Measurements from ENCODE around the gene KLK1.
A peak's percentile ranks its signal among the peaks of the same experiment; 100 is the strongest.
"Not testable (repeated sequence)": the region's sequence is repeated elsewhere in the genome, so short reads cannot be mapped to it uniquely, and the experiment has no call there.

The KLK1 gene

DNA sequence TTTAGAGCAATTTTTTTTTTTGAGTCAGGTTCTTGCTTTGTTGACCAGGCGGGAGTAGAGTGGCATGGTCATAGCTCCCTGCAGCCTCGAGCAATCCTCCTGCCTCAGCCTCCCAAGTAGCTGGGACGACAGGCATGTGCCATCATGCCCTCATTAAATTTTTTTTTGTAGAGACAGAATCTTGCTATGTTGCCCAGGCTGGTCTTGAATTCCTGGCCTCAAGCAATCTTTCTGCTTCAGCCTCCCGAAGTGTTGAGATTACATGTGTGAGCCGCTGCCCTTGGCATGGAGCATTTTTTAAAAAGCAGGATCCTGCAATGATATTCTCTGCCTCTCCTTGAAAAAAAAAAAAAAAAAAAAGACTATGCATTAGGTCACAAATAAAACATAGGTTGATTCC, 47.5 kb downstream of the KLK1 start:
- no peak overlapping the region for H3K4me3 ChIP-seq (replicated peaks; ENCODE audit: low read depth, low read length)
- TF ChIP-seq, protein P1, sequence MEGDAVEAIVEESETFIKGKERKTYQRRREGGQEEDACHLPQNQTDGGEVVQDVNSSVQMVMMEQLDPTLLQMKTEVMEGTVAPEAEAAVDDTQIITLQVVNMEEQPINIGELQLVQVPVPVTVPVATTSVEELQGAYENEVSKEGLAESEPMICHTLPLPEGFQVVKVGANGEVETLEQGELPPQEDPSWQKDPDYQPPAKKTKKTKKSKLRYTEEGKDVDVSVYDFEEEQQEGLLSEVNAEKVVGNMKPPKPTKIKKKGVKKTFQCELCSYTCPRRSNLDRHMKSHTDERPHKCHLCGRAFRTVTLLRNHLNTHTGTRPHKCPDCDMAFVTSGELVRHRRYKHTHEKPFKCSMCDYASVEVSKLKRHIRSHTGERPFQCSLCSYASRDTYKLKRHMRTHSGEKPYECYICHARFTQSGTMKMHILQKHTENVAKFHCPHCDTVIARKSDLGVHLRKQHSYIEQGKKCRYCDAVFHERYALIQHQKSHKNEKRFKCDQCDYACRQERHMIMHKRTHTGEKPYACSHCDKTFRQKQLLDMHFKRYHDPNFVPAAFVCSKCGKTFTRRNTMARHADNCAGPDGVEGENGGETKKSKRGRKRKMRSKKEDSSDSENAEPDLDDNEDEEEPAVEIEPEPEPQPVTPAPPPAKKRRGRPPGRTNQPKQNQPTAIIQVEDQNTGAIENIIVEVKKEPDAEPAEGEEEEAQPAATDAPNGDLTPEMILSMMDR (IDR thresholded peaks at IDR 0.05; ENCODE audit: low read length, missing control alignments) = no peak
- DNase-seq (ENCODE audit: low read depth) = no peak

DNA sequence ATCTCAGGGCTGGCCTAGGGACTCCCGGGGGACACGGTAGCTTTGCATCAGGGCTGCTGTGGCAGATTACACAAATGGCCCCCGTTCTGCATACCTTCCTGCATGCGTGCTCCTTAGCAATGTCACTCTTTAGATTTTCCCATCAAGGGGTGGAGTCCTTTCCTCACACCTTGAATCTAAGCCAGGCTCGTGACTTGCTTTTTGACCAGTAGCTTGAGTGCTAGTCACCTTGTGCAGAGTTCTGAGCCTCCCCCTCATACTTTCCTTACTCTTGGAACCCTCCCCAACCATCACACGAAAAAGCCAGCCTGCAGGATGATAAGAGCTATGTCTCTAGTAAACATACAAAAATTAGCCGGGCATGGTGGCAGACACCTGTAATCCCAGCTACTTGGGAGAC, 50.1 kb downstream of the KLK1 start:
- not testable (repeated sequence) for DNase-seq (ENCODE audit: low read depth); H3K4me3 ChIP-seq (replicated peaks; ENCODE audit: low read depth, low read length)

DNA sequence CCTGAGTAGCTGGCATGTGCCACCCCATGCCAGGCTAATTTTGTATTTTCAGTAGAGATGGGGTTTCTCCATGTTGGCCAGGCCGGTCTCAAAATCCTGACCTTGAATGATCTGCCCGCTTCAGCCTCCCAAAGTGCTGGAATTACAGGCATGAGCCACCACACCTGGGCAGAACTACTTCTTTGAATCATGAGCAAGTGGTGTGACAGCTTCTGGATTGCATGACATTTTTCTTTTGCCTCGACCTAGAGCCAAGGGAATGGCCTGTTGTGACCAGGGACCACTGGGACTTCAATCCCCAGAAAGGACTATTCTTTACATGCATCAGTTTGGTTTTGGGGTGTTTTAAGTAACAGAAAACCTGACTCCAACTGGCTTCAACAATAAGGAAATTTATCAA, 50.7 kb downstream of the KLK1 start:
- not testable (repeated sequence) for H3K4me3 ChIP-seq (replicated peaks; ENCODE audit: low read depth, low read length); DNase-seq (ENCODE audit: low read depth)

DNA sequence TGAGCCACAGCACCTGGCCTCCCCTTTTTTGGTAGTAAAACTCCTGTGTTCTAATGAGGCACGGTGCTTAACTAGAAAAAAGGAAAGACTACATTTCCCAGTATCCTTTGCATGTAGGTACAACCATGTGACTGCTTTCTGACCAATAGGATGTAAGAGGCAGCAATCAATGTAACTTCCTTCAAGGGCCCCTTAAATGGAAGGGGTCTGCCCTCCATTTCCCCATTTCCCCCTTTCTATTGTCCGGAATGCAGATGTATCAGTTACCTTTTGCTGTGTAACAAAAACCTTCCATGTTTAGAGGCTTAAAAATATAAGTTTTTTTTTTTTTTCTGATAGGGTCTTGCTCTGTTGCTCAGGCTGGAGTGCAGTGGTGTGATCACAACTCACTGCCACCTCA, 51.1 kb downstream of the KLK1 start:
- no peak overlapping the region for H3K4me3 ChIP-seq (replicated peaks; ENCODE audit: low read depth, low read length)
- peak; percentile 42 for DNase-seq (ENCODE audit: low read depth)
- TF ChIP-seq, protein P1 (IDR thresholded peaks at IDR 0.05; ENCODE audit: low read length, missing control alignments) = no peak

DNA sequence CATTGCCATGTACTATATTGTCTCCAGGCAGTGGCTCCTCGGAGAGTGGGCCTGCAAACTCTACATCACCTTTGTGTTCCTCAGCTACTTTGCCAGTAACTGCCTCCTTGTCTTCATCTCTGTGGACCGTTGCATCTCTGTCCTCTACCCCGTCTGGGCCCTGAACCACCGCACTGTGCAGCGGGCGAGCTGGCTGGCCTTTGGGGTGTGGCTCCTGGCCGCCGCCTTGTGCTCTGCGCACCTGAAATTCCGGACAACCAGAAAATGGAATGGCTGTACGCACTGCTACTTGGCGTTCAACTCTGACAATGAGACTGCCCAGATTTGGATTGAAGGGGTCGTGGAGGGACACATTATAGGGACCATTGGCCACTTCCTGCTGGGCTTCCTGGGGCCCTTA, 52.7 kb downstream of the KLK1 start:
- DNase-seq (ENCODE audit: low read depth) = no peak
- H3K4me3 ChIP-seq (replicated peaks; ENCODE audit: low read depth, low read length) = no peak overlapping the region
- TF ChIP-seq, protein P1 (IDR thresholded peaks at IDR 0.05; ENCODE audit: low read length, missing control alignments) = no peak

DNA sequence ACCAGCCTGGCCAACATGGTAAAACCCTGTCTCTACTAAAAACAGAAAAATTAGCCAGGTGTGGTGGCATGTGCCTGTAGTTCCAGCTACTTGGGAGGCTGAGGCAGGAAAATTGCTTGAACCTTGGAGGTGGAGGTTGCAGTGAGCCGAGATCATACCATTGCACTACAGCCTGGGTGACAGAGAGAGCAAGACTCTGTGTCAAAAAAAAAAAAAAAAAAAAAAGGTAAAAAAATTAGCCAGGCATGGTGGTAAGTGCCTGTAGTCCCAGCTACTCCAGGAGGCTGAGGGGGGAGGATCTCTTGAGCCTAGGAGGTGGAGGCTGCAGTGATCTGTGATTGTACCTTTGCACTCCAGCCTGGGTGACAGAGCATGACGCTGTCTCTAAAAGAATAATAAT, 53.4 kb downstream of the KLK1 start, which contains the start of gene GPR32:
TSS of gene GPR32 (plus strand) at position 301 of the 400 bp plus-strand sequence. CDS start 137 bp downstream, outside the sequence.
- not testable (repeated sequence) for H3K4me3 ChIP-seq (replicated peaks; ENCODE audit: low read depth, low read length); DNase-seq (ENCODE audit: low read depth)

Measured in fibroblast of pulmonary artery (primary cell).